SW 1271 (cell line): Measurements from ENCODE around the gene TRIM26.
"Not testable (repeated sequence)": the region's sequence is repeated elsewhere in the genome, so short reads cannot be mapped to it uniquely, and the experiment has no call there.

Experiments
- DNase-seq, 2 experiments: peaks; one replicate each; lab custom pipeline; 2025; lab: John Stamatoyannopoulos, UW

TRIM26 gene

GRCh38 chr6:30152910-30153610 lies 60.1 kb downstream of the TRIM26 start:
- DNase-seq = no peak

GRCh38 chr6:30152016-30152673 lies 61.1 kb downstream of the TRIM26 start:
- DNase-seq = no peak

- no peak for DNase-seq
Measured at GRCh38 chr6:30151580-30151979, 61.6 kb downstream of the TRIM26 start.

- DNase-seq = no peak
Measured at GRCh38 chr6:30150671-30151395, 62.4 kb downstream of the TRIM26 start.

GRCh38 chr6:30149858-30150550 lies 63.2 kb downstream of the TRIM26 start:
- DNase-seq = no peak

- no peak for DNase-seq
Measured at GRCh38 chr6:30149234-30149633, 64.0 kb downstream of the TRIM26 start.

GRCh38 chr6:30147096-30147495 lies 66.1 kb downstream of the TRIM26 start:
- no peak for DNase-seq

- DNase-seq = no peak
Measured at GRCh38 chr6:30145818-30146217, 67.4 kb downstream of the TRIM26 start.

- DNase-seq = no peak
Measured at GRCh38 chr6:30144811-30145210, 68.4 kb downstream of the TRIM26 start.

- DNase-seq = no peak
Measured at GRCh38 chr6:30143780-30144179, 69.4 kb downstream of the TRIM26 start.

- DNase-seq = no peak
Measured at GRCh38 chr6:30142665-30143064, 70.5 kb downstream of the TRIM26 start.

- not testable (repeated sequence) for DNase-seq
Measured at GRCh38 chr6:30140240-30140639, 73.0 kb downstream of the TRIM26 start.

- no peak for DNase-seq
Measured at GRCh38 chr6:30136570-30137286, 76.5 kb downstream of the TRIM26 start.

GRCh38 chr6:30135757-30136156 lies 77.4 kb downstream of the TRIM26 start, which contains the start of gene TRIM40:
TRIM40 (plus strand) TSS chr6:30136140; CDS start chr6:30137037, 897 bp downstream.
- DNase-seq = no peak

GRCh38 chr6:30135147-30135546 lies 78.1 kb downstream of the TRIM26 start:
- DNase-seq = no peak
